Glutamatergic neuron (in vitro differentiated cells): Measurements from ENCODE around the gene TCOF1. TPM values are rescaled to one million over a fixed set of nuclear protein-coding genes. Genes with fewer than 3 reads are reported as not detected.

Experiments
- DNase-seq: peaks from one replicate; pipeline ENCODE4 v3.0.0; 2022
- H3K27ac Mint-ChIP-seq: one replicate; pipeline ENCODE4 v1.8.0; 2020; ENCODE audit warnings: mild to moderate bottlenecking, mixed read lengths, inconsistent platforms; ENCODE audit not compliant: unreplicated experiment
- H3K27me3 Mint-ChIP-seq: one replicate; pipeline ENCODE4 v1.8.0; 2020; ENCODE audit warnings: mild to moderate bottlenecking, moderate library complexity, mixed read lengths, inconsistent platforms; ENCODE audit not compliant: unreplicated experiment
- H3K36me3 Mint-ChIP-seq: one replicate; pipeline ENCODE4 v1.8.0; 2020; ENCODE audit warnings: mild to moderate bottlenecking, mixed read lengths, inconsistent platforms; ENCODE audit not compliant: unreplicated experiment
- H3K4me1 Mint-ChIP-seq: one replicate; pipeline ENCODE4 v1.8.0; 2020; ENCODE audit warnings: mild to moderate bottlenecking, low read depth, mixed read lengths, inconsistent platforms; ENCODE audit not compliant: unreplicated experiment
- H3K4me3 Mint-ChIP-seq: one replicate; pipeline ENCODE4 v1.8.0; 2020; ENCODE audit warnings: mild to moderate bottlenecking, mixed read lengths, inconsistent platforms; ENCODE audit not compliant: unreplicated experiment
- H3K9me3 Mint-ChIP-seq: one replicate; pipeline ENCODE4 v1.8.0; 2020; ENCODE audit warnings: mild to moderate bottlenecking, moderate library complexity, mixed read lengths, inconsistent platforms; ENCODE audit not compliant: unreplicated experiment
- CTCF ChIP-seq: fragments of 200-600 bp; sonication (generic); IDR thresholded peaks from one replicate; pipeline ENCODE4 v1.5.0; 2021; ENCODE audit not compliant: partially characterized antibody, unreplicated experiment
- total RNA-seq: library from RNA; stranded (reverse); fragmentation: NEBNext Ultra II Directional; extraction: Animal tissue kit (Norgen Biotek cat#: 25700); gene quantifications from one replicate; pipeline ENCODE4 v1.2.1, GENCODE V29; 2021; ENCODE audit not compliant: unreplicated experiment

The TCOF1 gene
- total RNA-seq, 1 donor from 2014 or later = 39.7 TPM

GRCh38 chr5:150428106-150428876 lies 70.8 kb downstream of the TCOF1 start:
- no peak for DNase-seq
- no peaks in the 10 kb centered on the region for H3K4me1 Mint-ChIP-seq
- H3K9me3 Mint-ChIP-seq = peaks cover 4% of the 10 kb centered on the region
- peaks cover 5% of the 10 kb centered on the region for H3K36me3 Mint-ChIP-seq
- TF ChIP-seq CTCF = no peak
- no peak overlapping the region for H3K4me3 Mint-ChIP-seq
- no peak overlapping the region for H3K27ac Mint-ChIP-seq
- peaks cover 6% of the 10 kb centered on the region for H3K27me3 Mint-ChIP-seq

GRCh38 chr5:150428978-150429377 lies 71.5 kb downstream of the TCOF1 start:
- Mint-ChIP-seq H3K36me3 (peaks cover 5% of the 10 kb centered on the region), H3K4me1 (no peaks in the 10 kb centered on the region), H3K27ac (no peak overlapping the region), H3K9me3 (peaks cover 4% of the 10 kb centered on the region), H3K27me3 (peaks cover 8% of the 10 kb centered on the region), H3K4me3 (no peak overlapping the region)
- no peak for DNase-seq
- no peak for TF ChIP-seq CTCF

GRCh38 chr5:150429410-150429873 lies 71.9 kb downstream of the TCOF1 start:
- Mint-ChIP-seq H3K4me3 (peak overlapping the region; percentile 12), H3K27me3 (peaks cover 8% of the 10 kb centered on the region), H3K36me3 (peaks cover 5% of the 10 kb centered on the region), H3K27ac (no peak overlapping the region), H3K4me1 (no peaks in the 10 kb centered on the region), H3K9me3 (peaks cover 4% of the 10 kb centered on the region)
- no peak for TF ChIP-seq CTCF
- no peak for DNase-seq

- Mint-ChIP-seq H3K27ac (no peak overlapping the region), H3K4me3 (no peak overlapping the region), H3K4me1 (no peaks in the 10 kb centered on the region), H3K9me3 (peaks cover 2% of the 10 kb centered on the region), H3K27me3 (peaks cover 8% of the 10 kb centered on the region), H3K36me3 (peaks cover 5% of the 10 kb centered on the region)
- no peak for TF ChIP-seq CTCF
- no peak for DNase-seq
Observed at GRCh38 chr5:150431048-150431447, 73.6 kb downstream of the TCOF1 start.

- H3K27ac Mint-ChIP-seq = no peak overlapping the region
- peaks cover 5% of the 10 kb centered on the region for H3K36me3 Mint-ChIP-seq
- H3K4me1 Mint-ChIP-seq = no peaks in the 10 kb centered on the region
- DNase-seq = no peak
- H3K4me3 Mint-ChIP-seq = no peak overlapping the region
- no peak for TF ChIP-seq CTCF
- H3K27me3 Mint-ChIP-seq = peaks cover 8% of the 10 kb centered on the region
- H3K9me3 Mint-ChIP-seq = peaks cover 2% of the 10 kb centered on the region
Observed at GRCh38 chr5:150431574-150431973, 74.1 kb downstream of the TCOF1 start.
